Subcutaneous adipose tissue (tissue), 4 donors: ENCODE results near the gene MTCL1. TPM values are rescaled to one million over a fixed set of nuclear protein-coding genes. Genes with fewer than 3 reads are reported as not detected.

Experiments
- total RNA-seq, 4 donors: library from RNA; depleted of rRNA; stranded (reverse); fragments of >200 nt; gene quantifications; one replicate each; pipeline ENCODE4 v1.1.0, GENCODE V29; 2016
- TF ChIP-seq, protein P1 (sequence below): fragments of 450-650 bp; IDR thresholded peaks from one replicate; pipeline ENCODE4 v1.5.1; 2016; ENCODE audit warnings: low read depth, mild to moderate bottlenecking, control low read depth, antibody characterized with exemption, moderate library complexity

MTCL1 gene
- total RNA-seq, 4 donors from 2014 or later, result 1.5 to 5.9 (median 2.7) TPM

DNA sequence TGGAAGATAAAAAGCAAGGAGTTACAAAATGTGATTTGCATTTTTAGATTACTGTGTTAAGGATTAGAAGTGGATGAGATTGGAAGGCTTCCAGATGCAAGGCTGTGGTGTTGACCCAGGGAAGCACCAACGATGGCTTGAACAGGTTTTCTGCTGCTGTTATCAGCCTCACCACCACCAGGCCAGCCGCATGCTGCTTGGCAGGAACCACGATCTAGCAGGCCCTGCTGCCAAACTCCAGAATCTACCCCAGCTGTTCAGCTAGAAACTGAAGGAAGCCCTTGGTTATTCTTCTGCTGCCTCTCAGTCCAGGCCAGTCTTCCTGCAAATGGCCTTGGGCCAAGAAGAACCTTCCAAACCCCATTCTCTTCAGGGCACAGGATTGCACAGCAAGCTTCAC lies 133.9 kb downstream of the MTCL1 start:
- TF ChIP-seq, protein P1, sequence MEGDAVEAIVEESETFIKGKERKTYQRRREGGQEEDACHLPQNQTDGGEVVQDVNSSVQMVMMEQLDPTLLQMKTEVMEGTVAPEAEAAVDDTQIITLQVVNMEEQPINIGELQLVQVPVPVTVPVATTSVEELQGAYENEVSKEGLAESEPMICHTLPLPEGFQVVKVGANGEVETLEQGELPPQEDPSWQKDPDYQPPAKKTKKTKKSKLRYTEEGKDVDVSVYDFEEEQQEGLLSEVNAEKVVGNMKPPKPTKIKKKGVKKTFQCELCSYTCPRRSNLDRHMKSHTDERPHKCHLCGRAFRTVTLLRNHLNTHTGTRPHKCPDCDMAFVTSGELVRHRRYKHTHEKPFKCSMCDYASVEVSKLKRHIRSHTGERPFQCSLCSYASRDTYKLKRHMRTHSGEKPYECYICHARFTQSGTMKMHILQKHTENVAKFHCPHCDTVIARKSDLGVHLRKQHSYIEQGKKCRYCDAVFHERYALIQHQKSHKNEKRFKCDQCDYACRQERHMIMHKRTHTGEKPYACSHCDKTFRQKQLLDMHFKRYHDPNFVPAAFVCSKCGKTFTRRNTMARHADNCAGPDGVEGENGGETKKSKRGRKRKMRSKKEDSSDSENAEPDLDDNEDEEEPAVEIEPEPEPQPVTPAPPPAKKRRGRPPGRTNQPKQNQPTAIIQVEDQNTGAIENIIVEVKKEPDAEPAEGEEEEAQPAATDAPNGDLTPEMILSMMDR, result no peak

DNA sequence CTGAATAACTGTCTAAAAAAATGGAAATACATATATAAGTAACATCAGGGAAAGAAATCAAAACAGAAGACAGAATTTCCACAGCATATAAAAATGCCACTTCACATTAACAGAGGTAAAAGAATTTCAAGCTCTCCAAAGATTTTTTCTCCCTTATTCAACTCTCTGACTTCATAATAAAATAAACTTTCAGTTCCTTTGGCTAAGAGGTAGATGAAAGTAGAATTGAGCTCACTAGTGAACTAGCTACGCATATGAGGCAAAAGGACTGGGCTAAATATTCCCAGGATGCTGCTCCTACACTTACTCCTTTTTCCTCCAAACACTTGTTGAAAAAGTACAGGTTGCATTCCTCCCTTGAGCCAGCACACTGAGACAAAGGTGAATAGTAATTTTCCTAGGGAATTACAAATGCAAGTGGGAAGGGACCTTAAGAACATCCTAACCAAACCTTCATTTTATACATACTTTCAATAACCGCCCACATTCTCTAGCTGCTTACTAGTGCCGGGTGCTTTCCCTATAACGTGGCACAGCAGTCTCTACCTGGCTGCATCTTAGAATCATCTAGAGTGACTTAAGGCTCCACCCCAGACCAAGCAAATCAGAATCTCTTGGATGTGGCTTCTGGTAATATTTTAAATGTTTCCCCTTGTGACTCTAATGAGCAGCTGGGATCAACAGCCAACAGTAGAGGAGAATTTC lies 136.6 kb downstream of the MTCL1 start:
- TF ChIP-seq, protein P1, result no peak

GRCh38 chr18:8842506-8842905 lies 137.2 kb downstream of the MTCL1 start:
- TF ChIP-seq, protein P1, result no peak

GRCh38 chr18:8843005-8843404 lies 137.6 kb downstream of the MTCL1 start:
- TF ChIP-seq, protein P1, result no peak

GRCh38 chr18:8844721-8845148 lies 139.4 kb downstream of the MTCL1 start:
- TF ChIP-seq, protein P1, result no peak

GRCh38 chr18:8845506-8845905 lies 140.2 kb downstream of the MTCL1 start:
- TF ChIP-seq, protein P1, result no peak

DNA sequence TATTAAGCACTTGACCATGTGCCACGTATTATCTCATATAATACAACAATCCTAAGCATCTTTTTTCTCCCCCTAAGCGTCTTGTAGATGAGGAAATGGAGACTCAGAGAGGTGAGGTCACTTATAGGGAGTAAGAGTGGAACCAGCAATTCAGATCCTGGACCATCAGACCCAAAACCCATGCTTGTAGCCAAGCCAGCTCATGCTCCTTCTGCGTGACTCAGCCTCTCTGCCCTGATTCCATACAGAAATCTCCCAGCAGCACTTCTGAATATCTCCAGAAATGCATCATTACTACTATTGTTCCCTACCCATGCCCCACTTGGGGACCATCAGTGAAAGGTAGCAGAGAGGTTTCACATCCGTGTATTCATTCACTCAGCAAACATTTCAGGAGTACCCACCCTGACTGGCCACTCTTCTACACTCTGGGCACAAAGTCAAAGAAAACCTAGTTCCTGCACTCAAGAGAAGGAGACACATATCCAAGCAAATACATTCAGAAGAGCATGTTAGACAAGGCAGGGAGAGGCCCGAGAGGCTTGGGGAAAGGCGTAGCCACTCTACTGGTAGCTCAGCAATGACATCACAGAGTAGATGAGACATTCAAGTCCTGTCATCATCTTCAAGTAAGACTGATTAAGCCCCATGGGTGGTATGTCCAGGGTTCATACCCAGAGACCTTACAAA lies 141.9 kb downstream of the MTCL1 start:
- TF ChIP-seq, protein P1, result no peak
